Measurements from ENCODE around the gene BRD3. TPM values are rescaled to one million over a fixed set of nuclear protein-coding genes. Genes with fewer than 3 reads are reported as not detected.

The BRD3 gene
- total RNA-seq, 1 experiment from 2014 or later = 40.7 TPM

DNA sequence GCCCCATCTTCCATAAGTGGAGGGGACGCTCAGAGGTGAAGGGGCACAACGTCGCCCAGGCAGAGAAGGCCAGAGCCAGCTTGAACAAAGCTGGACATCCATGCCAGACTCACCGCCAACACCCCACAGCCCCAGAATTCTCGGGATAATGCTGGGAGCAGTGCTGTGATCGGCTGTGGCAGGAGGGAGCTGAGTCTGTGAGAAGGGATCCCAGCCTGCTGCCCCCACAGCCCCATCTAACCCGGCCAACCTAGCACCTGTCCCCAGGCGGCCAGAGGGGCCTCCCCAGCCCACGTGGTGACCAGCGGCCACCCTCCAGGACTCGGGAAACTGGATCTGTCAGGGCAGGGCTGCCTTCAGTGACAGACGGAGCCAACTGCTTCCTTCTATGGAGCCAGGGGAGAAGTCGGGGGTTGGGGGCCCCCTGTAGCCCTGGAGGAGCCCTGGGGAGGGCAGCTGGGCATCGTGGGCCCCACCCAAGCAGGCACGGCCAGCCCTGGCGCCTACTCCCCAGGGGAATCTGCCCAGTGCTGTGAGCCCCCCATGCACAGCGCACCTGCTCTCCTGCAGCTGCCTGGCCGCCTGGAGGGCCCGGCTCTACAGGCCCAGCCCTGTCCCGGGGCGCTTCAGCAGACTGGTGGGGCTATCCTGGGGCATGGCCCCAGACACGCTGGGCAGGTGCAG, 6.0 kb downstream of the BRD3 start:
- H3K4me1 ChIP-seq (ENCODE audit: control insufficient read depth in 1 of 2, insufficient read depth in 2 of 2, low read length in 2 of 2) = peaks cover 10 to 14% of the 10 kb centered on the region in 2 experiments; a peak in 3 of 4 replicates

DNA sequence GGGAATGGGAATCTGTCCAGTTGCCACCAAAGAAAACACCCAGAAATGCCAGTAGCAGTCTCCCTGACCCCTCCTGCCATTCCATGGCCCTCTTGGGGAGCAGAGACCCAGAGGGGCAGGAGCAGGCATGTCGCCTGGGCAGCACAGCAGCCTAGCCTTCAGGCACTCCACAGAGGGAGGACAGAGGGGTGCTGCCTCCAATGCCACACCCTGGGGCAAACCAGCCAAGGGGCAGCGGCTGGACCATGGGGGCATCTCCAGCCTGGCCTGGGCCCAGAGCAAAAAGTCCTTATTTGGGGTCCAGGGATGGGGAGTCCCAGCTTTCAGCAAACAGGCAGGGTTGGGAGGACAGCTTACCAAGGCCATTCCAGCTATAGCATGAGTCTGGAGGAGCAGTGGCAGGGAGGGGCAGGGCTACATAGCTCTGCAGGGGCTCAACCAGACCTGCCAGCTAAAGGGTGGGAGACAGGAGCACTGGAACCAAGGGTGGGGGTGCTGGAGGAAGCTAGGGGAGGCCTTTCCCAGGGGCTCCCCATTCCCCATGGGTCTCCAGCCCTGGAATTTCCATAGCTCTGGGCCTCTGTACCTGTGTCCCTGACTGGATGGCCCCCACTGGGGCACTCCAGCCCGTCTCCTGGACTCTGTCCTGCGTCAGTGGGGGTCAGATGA, 6.7 kb downstream of the BRD3 start:
- CTCF ChIA-PET = no interaction called here
- Histone ChIP-seq H3K27me3 (ENCODE audit: insufficient read depth, low read length) (no peaks in the 10 kb centered on the region), H3K9me3 (ENCODE audit: control insufficient read depth in 1 of 2, insufficient read depth in 1 of 2, low read depth in 1 of 2, low read length in 2 of 2) (no peaks in the 10 kb centered on the region), H3K27ac (ENCODE audit: low read depth, low read length) (no peak overlapping the region), H3K36me3 (ENCODE audit: control insufficient read depth in 1 of 2, insufficient read depth in 2 of 2, low read length in 2 of 2) (no peaks in the 10 kb centered on the region), H3K9ac (ENCODE audit: low read length) (no peak overlapping the region), H3K9me2 (ENCODE audit: insufficient read depth) (no peaks in the 10 kb centered on the region), H3K4me3 (replicated peaks in 1 of 2; ENCODE audit: low read depth in 1 of 2, low read length in 2 of 2) (no peak overlapping the region), H3K79me2 (ENCODE audit: insufficient read depth, low read length) (peaks cover 64% of the 10 kb centered on the region), H3K4me2 (ENCODE audit: low read length) (no peak overlapping the region), H3K4me1 (ENCODE audit: control insufficient read depth in 1 of 2, insufficient read depth in 2 of 2, low read length in 2 of 2) (peaks cover 11 to 16% of the 10 kb centered on the region in 2 experiments; a peak in 3 of 4 replicates), H2AFZ (ENCODE audit: low read depth, low read length, poor library complexity, severe bottlenecking) (no peak overlapping the region), H4K20me1 (ENCODE audit: insufficient read depth) (no peaks in the 10 kb centered on the region)
- RAD21 ChIA-PET (ENCODE audit: low non-redundant PET in 1 of 2, low total read pairs in 2 of 2, uncharacterized antibody in 2 of 2, unreplicated experiment in 2 of 2) = no interaction called here
- intact Hi-C loops (cut with micrococcal nuclease) = no loop called here
- DNase-seq (ENCODE audit: low read depth, low spot score) = no peak
- POLR2A ChIA-PET = no interaction called here
- TF ChIP-seq ZBTB33 (IDR thresholded peaks at IDR 0.05; ENCODE audit: extremely low read depth, insufficient replicate concordance, low read length) = no peak
- no peak for TF ChIP-seq SIN3A (IDR thresholded peaks at IDR 0.05; ENCODE audit: low read depth)
- no peak for TF ChIP-seq JUND (IDR thresholded peaks at IDR 0.05)
- no TSS peak for BruUV-seq (replicated peaks)
- no peak for ATAC-seq

More for the DNA sequence above, 6.0 kb downstream of the BRD3 start:
- POLR2A ChIA-PET = no interaction called here
- Histone ChIP-seq H3K79me2 (ENCODE audit: insufficient read depth, low read length) (peaks cover 64% of the 10 kb centered on the region), H4K20me1 (ENCODE audit: insufficient read depth) (no peaks in the 10 kb centered on the region), H3K27ac (ENCODE audit: low read depth, low read length) (no peak overlapping the region), H3K9ac (ENCODE audit: low read length) (no peak overlapping the region), H3K9me3 (ENCODE audit: control insufficient read depth in 1 of 2, insufficient read depth in 1 of 2, low read depth in 1 of 2, low read length in 2 of 2) (no peaks in the 10 kb centered on the region), H2AFZ (ENCODE audit: low read depth, low read length, poor library complexity, severe bottlenecking) (no peak overlapping the region), H3K27me3 (ENCODE audit: insufficient read depth, low read length) (no peaks in the 10 kb centered on the region), H3K36me3 (ENCODE audit: control insufficient read depth in 1 of 2, insufficient read depth in 2 of 2, low read length in 2 of 2) (no peaks in the 10 kb centered on the region), H3K4me2 (ENCODE audit: low read length) (no peak overlapping the region), H3K9me2 (ENCODE audit: insufficient read depth) (no peaks in the 10 kb centered on the region), H3K4me3 (replicated peaks in 1 of 2; ENCODE audit: low read depth in 1 of 2, low read length in 2 of 2) (no peak overlapping the region)
- no TSS peak for BruUV-seq (replicated peaks)
- DNase-seq (ENCODE audit: low read depth, low spot score) = no peak
- intact Hi-C loops (cut with micrococcal nuclease) = no loop called here
- TF ChIP-seq YY1 (IDR thresholded peaks at IDR 0.05; ENCODE audit: extremely low read depth, insufficient replicate concordance, low read depth, low read length) (no peak), ZFX (IDR thresholded peaks at IDR 0.05) (no peak)
- CTCF ChIA-PET = no interaction called here
- ATAC-seq = no peak
- RAD21 ChIA-PET (ENCODE audit: low non-redundant PET in 1 of 2, low total read pairs in 2 of 2, uncharacterized antibody in 2 of 2, unreplicated experiment in 2 of 2) = no interaction called here

Data from HCT116 (cell line).